HL-60 (cell line): ENCODE results near the gene CRY2.

Source experiments
- DNase-seq, 2 experiments: peaks; one replicate each; pipeline ENCODE4 v3.0.0-alpha.2; 2010 to 2020; ENCODE audit warnings: low read depth in 1 of 2, low spot score in 1 of 2
- H3K27ac ChIP-seq: fragments of 250-450 bp; sonication (Bioruptor Pico); replicated peaks from 2 replicates; pipeline ENCODE4 v1.5.1; 2020; ENCODE audit warnings: mild to moderate bottlenecking, moderate library complexity
- H3K27me3 ChIP-seq: fragments of 250-450 bp; sonication (Bioruptor Pico); 2 replicates; pipeline ENCODE4 v1.5.1; 2021; ENCODE audit warnings: mild to moderate bottlenecking, moderate library complexity; ENCODE audit not compliant: insufficient read depth, poor library complexity, severe bottlenecking
- H3K4me3 ChIP-seq: replicated peaks from 2 replicates; pipeline ENCODE4 v1.5.1; 2011; ENCODE audit warnings: mild to moderate bottlenecking, control low read depth, low read length; ENCODE audit not compliant: insufficient read depth
- CTCF ChIP-seq: IDR thresholded peaks from one replicate; pipeline ENCODE4 v1.5.1; 2011; ENCODE audit warnings: low read length, control low read depth, inconsistent platforms; ENCODE audit not compliant: insufficient read depth
- GABPA ChIP-seq: IDR thresholded peaks from 2 replicates; pipeline ENCODE4 v1.6.1; 2012; ENCODE audit warnings: low read depth
- POLR2AphosphoS5 ChIP-seq: IDR thresholded peaks from 2 replicates; pipeline ENCODE4 v1.6.1; 2012; ENCODE audit warnings: low read depth
- REST ChIP-seq: IDR thresholded peaks from 2 replicates; pipeline ENCODE4 v1.6.1; 2012; ENCODE audit warnings: low read depth; ENCODE audit not compliant: insufficient replicate concordance
- SPI1 ChIP-seq: IDR thresholded peaks from 2 replicates; pipeline ENCODE4 v1.6.1; 2012; ENCODE audit warnings: low read depth, mild to moderate bottlenecking, borderline replicate concordance
- long read RNA-seq: library from polyadenylated mRNA; unstranded; transcript quantifications from one replicate; pipeline ENCODE4 v2.0.0, GENCODE V29; 2020

Gene CRY2
- long read RNA-seq, full-length matches to known transcripts, result 80 of 88 reads
- long read RNA-seq, partial matches to known transcripts, result 6 of 88 reads
- long read RNA-seq, other reads (novel, unspliced or antisense), result 2 of 88 reads

DNA sequence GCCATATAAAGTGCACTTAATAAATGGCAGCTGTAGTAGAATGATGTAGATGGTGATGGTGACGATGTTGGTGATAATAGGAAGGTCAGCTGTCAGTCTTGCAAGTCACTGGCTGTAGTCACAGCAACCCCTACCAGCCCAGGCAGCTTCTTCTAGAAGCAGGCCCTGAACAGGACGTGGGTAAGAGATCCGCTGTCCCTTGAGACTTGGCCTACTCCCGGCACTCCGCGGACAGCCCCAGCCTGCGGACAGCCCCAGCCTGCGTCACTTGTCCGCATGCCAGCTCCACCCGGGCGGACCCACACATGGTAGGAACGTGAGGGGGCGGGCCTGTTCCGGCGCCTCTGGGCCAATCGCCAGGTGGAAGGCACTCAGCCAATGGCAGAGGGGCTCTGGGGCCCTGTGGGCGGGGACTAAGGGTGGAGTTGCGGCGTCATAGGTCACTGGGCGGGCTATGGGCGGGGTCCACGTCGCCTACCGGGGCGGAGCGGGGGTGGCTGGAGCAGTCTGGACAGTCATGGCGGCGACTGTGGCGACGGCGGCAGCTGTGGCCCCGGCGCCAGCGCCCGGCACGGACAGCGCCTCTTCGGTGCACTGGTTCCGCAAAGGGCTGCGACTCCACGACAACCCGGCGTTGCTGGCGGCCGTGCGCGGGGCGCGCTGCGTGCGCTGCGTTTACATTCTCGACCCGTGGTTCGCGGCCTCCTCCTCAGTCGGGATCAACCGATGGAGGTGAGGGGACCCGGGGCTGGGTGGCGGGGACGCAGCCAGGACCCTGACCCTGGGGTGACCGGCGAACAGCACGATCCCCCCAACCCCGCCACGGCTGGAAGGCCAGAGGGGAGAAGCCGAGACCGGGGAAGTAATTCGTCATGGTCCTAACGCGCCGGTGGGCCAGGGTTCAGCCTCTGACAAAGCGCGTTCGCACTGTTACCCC is at the start of gene CRY2:
Gene CRY2 (plus strand): TSS at position 502 of the 937 bp plus-strand sequence. CDS start 16 bp downstream, at position 518.
- Histone ChIP-seq H3K27ac (peak within 1 kb of the TSS; percentile 73), H3K27me3 (no peaks in the 10 kb centered on the region), H3K4me3 (peak within 1 kb of the TSS; percentile 95)
- TF ChIP-seq POLR2AphosphoS5, result peak; percentile 64; the same call in 1 of the 2 replicates
- TF ChIP-seq GABPA, result no peak
- TF ChIP-seq REST, result peak; percentile 74
- TF ChIP-seq CTCF, result no peak
- TF ChIP-seq SPI1, result no peak
- peak; percentile 96 to 99 for DNase-seq

DNA sequence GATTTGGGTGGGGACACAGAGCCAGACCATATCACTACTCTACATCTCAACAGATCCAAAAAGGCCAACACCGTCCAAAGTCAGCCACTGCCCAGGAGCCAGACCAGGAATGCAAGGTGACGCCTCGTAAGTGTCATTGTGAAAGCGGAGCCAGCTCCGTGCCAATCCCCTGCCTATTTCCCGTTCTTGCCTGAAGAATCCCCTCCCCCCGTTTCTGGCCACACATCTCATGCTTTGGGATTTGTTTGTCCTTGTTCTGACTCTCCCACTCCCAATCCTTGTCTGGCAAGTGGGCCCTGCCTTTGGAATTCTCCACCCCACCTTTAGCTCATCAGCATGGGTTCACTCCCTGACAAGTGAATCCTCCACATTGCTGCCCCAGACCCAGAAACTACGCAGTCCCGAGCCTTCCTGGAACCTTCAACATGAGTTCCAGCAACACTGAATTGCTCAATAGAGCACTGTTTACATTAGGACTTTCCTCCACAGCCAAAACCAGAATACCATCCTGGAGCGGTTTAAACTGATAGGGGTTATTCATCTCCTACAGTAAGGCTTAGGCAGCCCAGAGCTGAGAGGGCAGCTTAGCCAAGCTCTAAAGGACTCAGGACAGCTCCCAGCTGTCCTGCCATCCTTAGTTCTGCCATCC is 48.4 kb upstream of the CRY2 start:
- TF ChIP-seq SPI1, result no peak
- no peak for TF ChIP-seq REST
- no peak for TF ChIP-seq POLR2AphosphoS5
- TF ChIP-seq CTCF, result no peak
- TF ChIP-seq GABPA, result no peak
- Histone ChIP-seq H3K4me3 (no peak overlapping the region), H3K27me3 (no peaks in the 10 kb centered on the region), H3K27ac (no peak overlapping the region)
- DNase-seq, result no peak

GRCh38 chr11:45799562-45799961 is 47.7 kb upstream of the CRY2 start:
- H3K27me3 ChIP-seq, result no peaks in the 10 kb centered on the region
- DNase-seq, result no peak
- no peak for TF ChIP-seq REST
- TF ChIP-seq POLR2AphosphoS5, result no peak
- no peak for TF ChIP-seq SPI1
- TF ChIP-seq CTCF, result no peak
- no peak for TF ChIP-seq GABPA
- H3K4me3 ChIP-seq, result no peak overlapping the region
- H3K27ac ChIP-seq, result no peak overlapping the region
